ENCODE data around the gene SLC35B4. TPM values are rescaled to one million over a fixed set of nuclear protein-coding genes. Genes with fewer than 3 reads are reported as not detected.
A peak's percentile ranks its signal among the peaks of the same experiment; 100 is the strongest.

SLC35B4 gene, protein sequence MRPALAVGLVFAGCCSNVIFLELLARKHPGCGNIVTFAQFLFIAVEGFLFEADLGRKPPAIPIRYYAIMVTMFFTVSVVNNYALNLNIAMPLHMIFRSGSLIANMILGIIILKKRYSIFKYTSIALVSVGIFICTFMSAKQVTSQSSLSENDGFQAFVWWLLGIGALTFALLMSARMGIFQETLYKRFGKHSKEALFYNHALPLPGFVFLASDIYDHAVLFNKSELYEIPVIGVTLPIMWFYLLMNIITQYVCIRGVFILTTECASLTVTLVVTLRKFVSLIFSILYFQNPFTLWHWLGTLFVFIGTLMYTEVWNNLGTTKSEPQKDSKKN
- 10 to 100 TPM; 35.6 to 42.2 TPM for total RNA-seq
- 24.6 TPM for polyA plus RNA-seq (2013, experiment 1 of 2)
- polyA plus RNA-seq (2013, experiment 2 of 2) = 23.8 TPM
- long read RNA-seq, experiment 1, partial matches to known transcripts = 1 of 16 reads
- long read RNA-seq, experiment 1, other reads (novel, unspliced or antisense) = 15 of 16 reads
- long read RNA-seq, experiment 2, full-length matches to known transcripts = 74 of 95 reads
- long read RNA-seq, experiment 2, partial matches to known transcripts = 4 of 95 reads
- long read RNA-seq, experiment 2, other reads (novel, unspliced or antisense) = 17 of 95 reads
- long read RNA-seq, experiment 3, full-length matches to known transcripts = 152 of 177 reads
- long read RNA-seq, experiment 3, partial matches to known transcripts = 6 of 177 reads
- long read RNA-seq, experiment 3, other reads (novel, unspliced or antisense) = 19 of 177 reads
- long read RNA-seq, experiment 4, full-length matches to known transcripts = 50 of 57 reads
- long read RNA-seq, experiment 4, partial matches to known transcripts = 3 of 57 reads
- long read RNA-seq, experiment 4, other reads (novel, unspliced or antisense) = 4 of 57 reads

- 0% methylated on average over 29 to 69 of the region's 69 CpGs for WGBS, 2 experiments (ENCODE audit: insufficient coverage in 1 of 2, insufficient read length in 1 of 2)
- no peak within 1 kb of the TSS for H3K27ac ChIP-seq (ENCODE audit: low read depth, low read length)
These were observed at the start of gene SLC35B4 for GRCh38 chr7:134316539-134317344. Gene SLC35B4 (minus strand): TSS chr7:134316930. CDS start chr7:134316751, 179 bp downstream.

GRCh38 chr7:134366481-134366880 is 49.8 kb upstream of the SLC35B4 start:
- Histone ChIP-seq H3K27me3 (ENCODE audit: control insufficient read depth, insufficient read depth, low read length, poor library complexity, severe bottlenecking) (no peaks in the 10 kb centered on the region), H3K4me3 (ENCODE audit: low read length) (no peak overlapping the region), H3K9me3 (ENCODE audit: control insufficient read depth, low read length) (no peaks in the 10 kb centered on the region), H3K4me1 (ENCODE audit: control insufficient read depth, insufficient read depth, low read length) (no peaks in the 10 kb centered on the region), H3K36me3 (ENCODE audit: control insufficient read depth, insufficient read depth, low read length) (no peaks in the 10 kb centered on the region), H3K27ac (ENCODE audit: low read depth, low read length) (no peak overlapping the region), H3K9ac (ENCODE audit: extremely low read depth, low read length, poor library complexity, severe bottlenecking) (no peak overlapping the region)
- DNase-seq = no peak
- Mint-ChIP-seq H3K27ac (no peak overlapping the region), H3K4me1 (no peaks in the 10 kb centered on the region), H3K27me3 (ENCODE audit: insufficient read depth) (peaks cover 13% of the 10 kb centered on the region), H3K9me3 (no peaks in the 10 kb centered on the region), H3K36me3 (ENCODE audit: low read depth) (no peaks in the 10 kb centered on the region), H3K4me3 (no peak overlapping the region)
- WGBS, 2 experiments (ENCODE audit: insufficient coverage in 1 of 2, insufficient read length in 1 of 2) = 88 to 100% methylated on average over 1 of the region's 1 CpG
- no peak for TF ChIP-seq CTCF (conservative IDR thresholded peaks at IDR 0.05)

More at GRCh38 chr7:134316539-134317344, at the start of gene SLC35B4:
- peaks cover 10% of the 10 kb centered on the region for H3K27me3 ChIP-seq (ENCODE audit: control insufficient read depth, insufficient read depth, low read length, poor library complexity, severe bottlenecking)
- peaks cover 12% of the 10 kb centered on the region for H3K4me1 Mint-ChIP-seq
- DNase-seq = peak; percentile 99
- H3K36me3 Mint-ChIP-seq (ENCODE audit: low read depth) = peaks cover 5% of the 10 kb centered on the region
- peak; percentile 51 for TF ChIP-seq CTCF (conservative IDR thresholded peaks at IDR 0.05)
- peaks cover 12% of the 10 kb centered on the region for H3K27me3 Mint-ChIP-seq (ENCODE audit: insufficient read depth)
- H3K4me3 ChIP-seq (ENCODE audit: low read length) = peak within 1 kb of the TSS; percentile 80
- H3K9me3 Mint-ChIP-seq = no peaks in the 10 kb centered on the region
- peak within 1 kb of the TSS; percentile 80 for H3K4me3 Mint-ChIP-seq
- H3K4me1 ChIP-seq (ENCODE audit: control insufficient read depth, insufficient read depth, low read length) = no peaks in the 10 kb centered on the region
- peak within 1 kb of the TSS; percentile 74 for H3K27ac Mint-ChIP-seq
- H3K9ac ChIP-seq (ENCODE audit: extremely low read depth, low read length, poor library complexity, severe bottlenecking) = peak within 1 kb of the TSS; percentile 64
- H3K9me3 ChIP-seq (ENCODE audit: control insufficient read depth, low read length) = no peaks in the 10 kb centered on the region
- no peaks in the 10 kb centered on the region for H3K36me3 ChIP-seq (ENCODE audit: control insufficient read depth, insufficient read depth, low read length)

Measured in endodermal cell (in vitro differentiated cells).